Frontal cortex (tissue), 4 donors: ENCODE measurements around the gene TACC2. TPM values are rescaled to one million over a fixed set of nuclear protein-coding genes. Genes with fewer than 3 reads are reported as not detected.
A peak's percentile ranks its signal among the peaks of the same experiment; 100 is the strongest.

ENCODE experiments used
- DNase-seq, 2 donors: peaks; one replicate each; pipeline ENCODE4 v3.0.0; 2012; ENCODE audit warnings: low spot score in 2 of 2
- FAIRE-seq: peaks from 2 replicates; lab custom pipeline; 2012; peaks lifted over from hg19 to GRCh38; lab: Jason Lieb, UNC
- total RNA-seq: library from RNA; depleted of rRNA; stranded (reverse); fragments of >200 nt; gene quantifications from one replicate; pipeline ENCODE4 v1.2.3, GENCODE V29; 2014
- donor health status: control.
- donor health status: control.
- donor health status: control.

The TACC2 gene
- total RNA-seq, 1 donor from 2014 or later: 14.7 TPM

- no peak for DNase-seq
- no peak for FAIRE-seq
Observed at GRCh38 chr10:122277526-122278136, 288.7 kb downstream of the TACC2 start.

- peak in 1 of 2 donors; percentile 42 for DNase-seq
- no peak for FAIRE-seq
Observed at GRCh38 chr10:122279725-122280141, 290.8 kb downstream of the TACC2 start.

- DNase-seq (no peak), FAIRE-seq (no peak)
Observed at GRCh38 chr10:122280156-122280555, 291.2 kb downstream of the TACC2 start.

- no peak for DNase-seq
- FAIRE-seq: no peak
Observed at GRCh38 chr10:122281018-122281626, 292.2 kb downstream of the TACC2 start.

- no peak for FAIRE-seq
- DNase-seq: no peak
Observed at GRCh38 chr10:122281751-122282150, 292.8 kb downstream of the TACC2 start.

- DNase-seq: no peak
- FAIRE-seq: no peak
Observed at GRCh38 chr10:122282253-122282671, 293.3 kb downstream of the TACC2 start.

GRCh38 chr10:122282909-122283308, 293.9 kb downstream of the TACC2 start:
- DNase-seq: no peak
- FAIRE-seq: no peak

- FAIRE-seq (no peak), DNase-seq (no peak)
Observed at GRCh38 chr10:122285506-122286444, 296.8 kb downstream of the TACC2 start.

GRCh38 chr10:122286867-122287266, 297.9 kb downstream of the TACC2 start:
- FAIRE-seq (no peak), DNase-seq (peak in 1 of 2 donors; percentile 48)

- DNase-seq (no peak), FAIRE-seq (no peak)
Observed at GRCh38 chr10:122287570-122287969, 298.6 kb downstream of the TACC2 start.

GRCh38 chr10:122288262-122288661, 299.3 kb downstream of the TACC2 start:
- FAIRE-seq: no peak

GRCh38 chr10:122288917-122289316, 300.0 kb downstream of the TACC2 start:
- DNase-seq (no peak), FAIRE-seq (no peak)

More at GRCh38 chr10:122288262-122288661, 299.3 kb downstream of the TACC2 start:
- DNase-seq: no peak

GRCh38 chr10:122290334-122290733, 301.4 kb downstream of the TACC2 start:
- FAIRE-seq (no peak), DNase-seq (no peak)

GRCh38 chr10:122290833-122291532, 302.0 kb downstream of the TACC2 start:
- FAIRE-seq (no peak), DNase-seq (no peak)

GRCh38 chr10:122291739-122292138, 302.8 kb downstream of the TACC2 start:
- FAIRE-seq: no peak
- DNase-seq: no peak

- no peak for DNase-seq
- no peak for FAIRE-seq
Observed at GRCh38 chr10:122292376-122292775, 303.4 kb downstream of the TACC2 start.

GRCh38 chr10:122293156-122293960, 304.4 kb downstream of the TACC2 start:
- no peak for DNase-seq
- FAIRE-seq: no peak

- FAIRE-seq (no peak), DNase-seq (no peak)
Observed at GRCh38 chr10:122293961-122294380, 305.0 kb downstream of the TACC2 start.
